ENCODE measurements around the gene LIG1. TPM values are rescaled to one million over a fixed set of nuclear protein-coding genes. Genes with fewer than 3 reads are reported as not detected.

LIG1 gene
- total and polyA plus RNA-seq, 2 donors (not counting 3 experiments of a cell fraction or from before 2014, with no cell fraction given) = 64.0 to 94.7 TPM

- H3K9ac ChIP-seq (replicated peaks; ENCODE audit: extremely low read depth, insufficient read depth, low read length) = no peak overlapping the region
- TF ChIP-seq POLR2AphosphoS5 (IDR thresholded peaks at IDR 0.05; ENCODE audit: insufficient read depth, low read depth, low read length) (no peak), FOS (IDR thresholded peaks at IDR 0.05; ENCODE audit: borderline replicate concordance, insufficient read depth, low read length) (no peak), MYC (IDR thresholded peaks at IDR 0.05; ENCODE audit: low read depth, low read length) (no peak), CTCF (IDR thresholded peaks at IDR 0.05; ENCODE audit: extremely low read depth in 1 of 2, insufficient read depth in 1 of 2, low read depth in 1 of 2, low read length in 2 of 2) (no peak), MAX (IDR thresholded peaks at IDR 0.05; ENCODE audit: insufficient read depth, insufficient read length) (no peak)
- no peaks in the 10 kb centered on the region for H3K4me1 ChIP-seq (ENCODE audit: control insufficient read depth, extremely low read depth, insufficient read depth, low read length)
- peaks cover 2 to 9% of the 10 kb centered on the region in 2 experiments for H3K36me3 ChIP-seq (ENCODE audit: control insufficient read depth in 2 of 2, extremely low read depth in 1 of 2, insufficient read depth in 2 of 2, low read length in 2 of 2)
- H3K4me3 ChIP-seq (replicated peaks in 1 of 3; ENCODE audit: insufficient read depth in 1 of 3, low read depth in 1 of 3, low read length in 3 of 3) = no peak overlapping the region
- H2AFZ ChIP-seq (ENCODE audit: low read depth, low read length) = no peak overlapping the region
- H3K27me3 ChIP-seq (ENCODE audit: control insufficient read depth in 2 of 2, insufficient read depth in 2 of 2, low read length in 2 of 2) = no peaks in the 10 kb centered on the region
- POLR2A ChIA-PET = no interaction called here
- H3K27ac ChIP-seq (ENCODE audit: insufficient read depth, low read depth, low read length) = no peak overlapping the region
- no peaks in the 10 kb centered on the region for H4K20me1 ChIP-seq (replicated peaks; ENCODE audit: control insufficient read depth, extremely low read depth, insufficient read depth, low read length)
- no TSS peak for BruUV-seq (replicated peaks)
- dilution Hi-C loops (cut with MboI; ENCODE audit: extremely low pct_ligation_motif_present, low sequenced_read_pairs) = no loop called here
- H3K4me2 ChIP-seq (ENCODE audit: insufficient read depth, low read length) = no peak overlapping the region
- FAIRE-seq (no peak), DNase-seq (ENCODE audit: low read depth, low spot score) (no peak)
- intact Hi-C loops (cut with micrococcal nuclease) = no loop called here
- H3K9me1 ChIP-seq (replicated peaks; ENCODE audit: control insufficient read depth, extremely low read depth, insufficient read depth, low read length) = no peaks in the 10 kb centered on the region
- H3K9me3 ChIP-seq (replicated peaks; ENCODE audit: control insufficient read depth, insufficient read depth, low read length) = no peaks in the 10 kb centered on the region
- CTCF ChIA-PET = interaction anchor here (1.8 to 5.0 kb wide), 2 partner anchors 11 to 16 kb away, joined by 5 to 18 read pairs; no protein-coding TSS in a partner anchor
- no peaks in the 10 kb centered on the region for H3K79me2 ChIP-seq (ENCODE audit: control insufficient read depth, insufficient read depth, low read length)
These were observed 33.6 kb downstream of the LIG1 start for GRCh38 chr19:48136547-48136946.

GRCh38 chr19:48135411-48135810 lies 34.7 kb downstream of the LIG1 start:
- no peaks in the 10 kb centered on the region for H3K4me1 ChIP-seq (ENCODE audit: control insufficient read depth, extremely low read depth, insufficient read depth, low read length)

More at GRCh38 chr19:48135411-48135810, 34.7 kb downstream of the LIG1 start:
- no peak overlapping the region for H3K4me2 ChIP-seq (ENCODE audit: insufficient read depth, low read length)
- H3K4me3 ChIP-seq (replicated peaks in 1 of 3; ENCODE audit: insufficient read depth in 1 of 3, low read depth in 1 of 3, low read length in 3 of 3) = no peak overlapping the region
- peaks cover 2 to 9% of the 10 kb centered on the region in 2 experiments for H3K36me3 ChIP-seq (ENCODE audit: control insufficient read depth in 2 of 2, extremely low read depth in 1 of 2, insufficient read depth in 2 of 2, low read length in 2 of 2)
- TF ChIP-seq MYC (IDR thresholded peaks at IDR 0.05; ENCODE audit: low read depth, low read length) (no peak), POLR2AphosphoS5 (IDR thresholded peaks at IDR 0.05; ENCODE audit: insufficient read depth, low read depth, low read length) (no peak), CTCF (IDR thresholded peaks at IDR 0.05; ENCODE audit: extremely low read depth in 1 of 2, insufficient read depth in 1 of 2, low read depth in 1 of 2, low read length in 2 of 2) (no peak)
- DNase-seq (ENCODE audit: low read depth, low spot score) (peak; percentile 17), FAIRE-seq (no peak)
- no peak overlapping the region for H3K27ac ChIP-seq (ENCODE audit: insufficient read depth, low read depth, low read length)
- no TSS peak for BruUV-seq (replicated peaks)
- no peaks in the 10 kb centered on the region for H3K9me1 ChIP-seq (replicated peaks; ENCODE audit: control insufficient read depth, extremely low read depth, insufficient read depth, low read length)
- H3K9me3 ChIP-seq (replicated peaks; ENCODE audit: control insufficient read depth, insufficient read depth, low read length) = no peaks in the 10 kb centered on the region
- ChIA-PET CTCF (interaction anchor here (5.0 kb wide), 1 partner anchor 10 kb away, joined by 18 read pairs; no protein-coding TSS in a partner anchor), POLR2A (no interaction called here)
- dilution Hi-C loops (cut with MboI; ENCODE audit: extremely low pct_ligation_motif_present, low sequenced_read_pairs) (no loop called here), intact Hi-C loops (cut with micrococcal nuclease) (no loop called here)
- H4K20me1 ChIP-seq (replicated peaks; ENCODE audit: control insufficient read depth, extremely low read depth, insufficient read depth, low read length) = no peaks in the 10 kb centered on the region
- no peak overlapping the region for H2AFZ ChIP-seq (ENCODE audit: low read depth, low read length)
- no peak overlapping the region for H3K9ac ChIP-seq (replicated peaks; ENCODE audit: extremely low read depth, insufficient read depth, low read length)
- H3K79me2 ChIP-seq (ENCODE audit: control insufficient read depth, insufficient read depth, low read length) = no peaks in the 10 kb centered on the region
- H3K27me3 ChIP-seq (ENCODE audit: control insufficient read depth in 2 of 2, insufficient read depth in 2 of 2, low read length in 2 of 2) = no peaks in the 10 kb centered on the region

Data from endothelial cell of umbilical vein (primary cell).